Upper lobe of right lung (tissue), 1 donor: ENCODE results near the gene TEAD1. TPM values are rescaled to one million over a fixed set of nuclear protein-coding genes. Genes with fewer than 3 reads are reported as not detected.
A peak's percentile ranks its signal among the peaks of the same experiment; 100 is the strongest.

Experiments used
- ATAC-seq: fragments of 200-7000 bp; cut with Tn5 transposase; one replicate; pipeline ENCODE4 v1.9.1; 2020; ENCODE audit warnings: mild to moderate bottlenecking, moderate library complexity
- DNase-seq: peaks from one replicate; pipeline ENCODE4 v3.0.0-alpha.2; 2020
- H3K27ac ChIP-seq: fragments of 200-600 bp; one replicate; pipeline ENCODE4 v1.8.0; 2022
- H3K27me3 ChIP-seq: fragments of 200-600 bp; one replicate; pipeline ENCODE4 v1.8.0; 2022; ENCODE audit warnings: mild to moderate bottlenecking
- H3K36me3 ChIP-seq: fragments of 200-600 bp; one replicate; pipeline ENCODE4 v1.8.0; 2022
- H3K4me1 ChIP-seq: fragments of 200-600 bp; one replicate; pipeline ENCODE4 v1.8.0; 2022
- H3K4me3 ChIP-seq: fragments of 200-600 bp; one replicate; pipeline ENCODE4 v1.8.0; 2022; ENCODE audit warnings: mild to moderate bottlenecking
- H3K9me3 ChIP-seq: fragments of 200-600 bp; one replicate; pipeline ENCODE4 v1.8.0; 2022
- CTCF ChIP-seq: fragments of 200-600 bp; IDR thresholded peaks from one replicate; pipeline ENCODE4 v1.8.0; 2022; ENCODE audit warnings: antibody characterized with exemption
- intact Hi-C: fragments of 100-400 bp; cut with DNase I; formaldehyde crosslinking; loops from one replicate; pipeline ENCODE4 v1.11.0; 2022
- total RNA-seq: library from RNA; stranded (reverse); fragmentation: NEBNext Ultra II Directional; extraction: Animal tissue kit (Norgen Biotek cat#: 25700); gene quantifications from one replicate; pipeline ENCODE4 v1.2.1, GENCODE V29; 2021
- donor health status: DM: no; HTN: yes; CAD: no; lungs with severe emphysema.

TEAD1 gene
- total RNA-seq, 1 donor from 2014 or later, result 72.3 TPM

GRCh38 chr11:12802418-12803085, 128.3 kb downstream of the TEAD1 start:
- Histone ChIP-seq H3K27ac (peak overlapping the region; percentile 78), H3K4me1 (peaks cover 28% of the 10 kb centered on the region), H3K4me3 (no peak overlapping the region), H3K36me3 (no peaks in the 10 kb centered on the region), H3K9me3 (no peaks in the 10 kb centered on the region), H3K27me3 (no peaks in the 10 kb centered on the region)
- ATAC-seq, result peak; percentile 84
- intact Hi-C loops, result no loop called here
- peak; percentile 90 for DNase-seq
- TF ChIP-seq CTCF, result no peak

GRCh38 chr11:12803086-12803826, 129.0 kb downstream of the TEAD1 start:
- Histone ChIP-seq H3K27ac (peak overlapping the region; percentile 78), H3K4me3 (no peak overlapping the region), H3K27me3 (no peaks in the 10 kb centered on the region), H3K4me1 (peaks cover 28% of the 10 kb centered on the region), H3K9me3 (no peaks in the 10 kb centered on the region), H3K36me3 (no peaks in the 10 kb centered on the region)
- DNase-seq (no peak), ATAC-seq (no peak)
- intact Hi-C loops, result no loop called here
- no peak for TF ChIP-seq CTCF

- DNase-seq (no peak), ATAC-seq (peak; percentile 54)
- H3K27me3 ChIP-seq, result no peaks in the 10 kb centered on the region
- H3K4me1 ChIP-seq, result peaks cover 15% of the 10 kb centered on the region
- H3K36me3 ChIP-seq, result no peaks in the 10 kb centered on the region
- TF ChIP-seq CTCF, result no peak
- intact Hi-C loops, result no loop called here
- H3K27ac ChIP-seq, result peak overlapping the region; percentile 49
- H3K4me3 ChIP-seq, result no peak overlapping the region
- H3K9me3 ChIP-seq, result no peaks in the 10 kb centered on the region
Observed at GRCh38 chr11:12806113-12806512, 131.9 kb downstream of the TEAD1 start.

GRCh38 chr11:12807621-12808020, 133.4 kb downstream of the TEAD1 start:
- Histone ChIP-seq H3K36me3 (no peaks in the 10 kb centered on the region), H3K27ac (no peak overlapping the region), H3K4me1 (peaks cover 15% of the 10 kb centered on the region), H3K9me3 (no peaks in the 10 kb centered on the region), H3K27me3 (no peaks in the 10 kb centered on the region), H3K4me3 (no peak overlapping the region)
- peak; percentile 46 for ATAC-seq
- no peak for DNase-seq
- intact Hi-C loops, result no loop called here
- no peak for TF ChIP-seq CTCF

GRCh38 chr11:12808519-12808918, 134.3 kb downstream of the TEAD1 start:
- intact Hi-C loops, result no loop called here
- ATAC-seq, result no peak
- Histone ChIP-seq H3K27ac (no peak overlapping the region), H3K27me3 (no peaks in the 10 kb centered on the region), H3K36me3 (no peaks in the 10 kb centered on the region), H3K4me1 (peaks cover 17% of the 10 kb centered on the region), H3K4me3 (no peak overlapping the region), H3K9me3 (no peaks in the 10 kb centered on the region)
- no peak for TF ChIP-seq CTCF
- no peak for DNase-seq
